GM13976 (cell line): ENCODE measurements around the gene SLC23A2.

ENCODE experiments used
- DNase-seq: peaks from one replicate; pipeline ENCODE4 v3.0.0; 2012; ENCODE audit warnings: low spot score
- CTCF ChIP-seq: IDR thresholded peaks from 2 replicates; pipeline ENCODE4 v1.5.1; 2012; ENCODE audit warnings: borderline replicate concordance, mild to moderate bottlenecking; ENCODE audit not compliant: insufficient read depth; ENCODE audit errors: extremely low read depth, missing control alignments, control extremely low read depth
- in situ Hi-C: fragments of 300-500 bp; cut with MboI; formaldehyde crosslinking; loops from one replicate; pipeline ENCODE4 v1.12.0; 2022; ENCODE audit warnings: low sequenced_read_pairs, mixed read lengths, inconsistent platforms; ENCODE audit not compliant: unreplicated experiment

Gene SLC23A2

GRCh38 chr20:4936851-4937406 lies 64.4 kb downstream of the SLC23A2 start:
- no peak for DNase-seq
- TF ChIP-seq CTCF = no peak
- in situ Hi-C loops = no loop called here

- no peak for DNase-seq
- in situ Hi-C loops = no loop called here
Observed at GRCh38 chr20:4936392-4936850, 64.9 kb downstream of the SLC23A2 start.

GRCh38 chr20:4932061-4932460 lies 69.2 kb downstream of the SLC23A2 start:
- in situ Hi-C loops = no loop called here

More at GRCh38 chr20:4936392-4936850, 64.9 kb downstream of the SLC23A2 start:
- no peak for TF ChIP-seq CTCF

GRCh38 chr20:4929686-4930397 lies 71.5 kb downstream of the SLC23A2 start:
- TF ChIP-seq CTCF = no peak
- in situ Hi-C loops = no loop called here
- peak; percentile 44 for DNase-seq

More at GRCh38 chr20:4932061-4932460, 69.2 kb downstream of the SLC23A2 start:
- no peak for DNase-seq
- no peak for TF ChIP-seq CTCF

- in situ Hi-C loops = no loop called here
- DNase-seq = no peak
- no peak for TF ChIP-seq CTCF
Observed at GRCh38 chr20:4926531-4927156, 74.7 kb downstream of the SLC23A2 start.

- no peak for DNase-seq
- in situ Hi-C loops = no loop called here
- no peak for TF ChIP-seq CTCF
Observed at GRCh38 chr20:4925842-4926530, 75.3 kb downstream of the SLC23A2 start.
